Muscle layer of colon (tissue), 2 donors: ENCODE results near the gene ATPAF2.

Source experiments
- H3K27ac ChIP-seq: one replicate; pipeline ENCODE4 v1.7.0; 2013; ENCODE audit warnings: low read depth, mild to moderate bottlenecking, low read length, moderate library complexity
- H3K27me3 ChIP-seq, 2 donors: one replicate each; pipeline ENCODE4 v1.7.0; 2013; ENCODE audit warnings: low read length in 2 of 2, mild to moderate bottlenecking in 2 of 2; ENCODE audit not compliant: insufficient read depth in 2 of 2, control insufficient read depth in 1 of 2
- H3K36me3 ChIP-seq: one replicate; pipeline ENCODE4 v1.7.0; 2013; ENCODE audit warnings: mild to moderate bottlenecking, low read length; ENCODE audit not compliant: insufficient read depth
- H3K4me1 ChIP-seq: one replicate; pipeline ENCODE4 v1.7.0; 2013; ENCODE audit warnings: mild to moderate bottlenecking, low read length; ENCODE audit not compliant: insufficient read depth
- H3K4me3 ChIP-seq, 2 donors: one replicate each; pipeline ENCODE4 v1.7.0; 2013; ENCODE audit warnings: low read length in 2 of 2, low read depth in 1 of 2, mild to moderate bottlenecking in 1 of 2, moderate library complexity in 1 of 2
- H3K9ac ChIP-seq: one replicate; pipeline ENCODE4 v1.7.0; 2013; ENCODE audit warnings: low read length
- H3K9me3 ChIP-seq: one replicate; pipeline ENCODE4 v1.7.0; 2013; ENCODE audit warnings: mild to moderate bottlenecking, low read length
- donor health status: abdominal sarcoma.
- donor health status: Adenocarcinoma of cecum.

ATPAF2 gene

GRCh38 chr17:18021372-18021771 lies 17.6 kb downstream of the ATPAF2 start:
- H3K36me3 ChIP-seq, result peaks cover 21% of the 10 kb centered on the region
- no peaks in the 10 kb centered on the region for H3K9me3 ChIP-seq
- no peak overlapping the region for H3K27ac ChIP-seq
- no peaks in the 10 kb centered on the region for H3K4me1 ChIP-seq
- no peaks in the 10 kb centered on the region for H3K27me3 ChIP-seq
- H3K4me3 ChIP-seq, result no peak overlapping the region
- H3K9ac ChIP-seq, result no peak overlapping the region

DNA sequence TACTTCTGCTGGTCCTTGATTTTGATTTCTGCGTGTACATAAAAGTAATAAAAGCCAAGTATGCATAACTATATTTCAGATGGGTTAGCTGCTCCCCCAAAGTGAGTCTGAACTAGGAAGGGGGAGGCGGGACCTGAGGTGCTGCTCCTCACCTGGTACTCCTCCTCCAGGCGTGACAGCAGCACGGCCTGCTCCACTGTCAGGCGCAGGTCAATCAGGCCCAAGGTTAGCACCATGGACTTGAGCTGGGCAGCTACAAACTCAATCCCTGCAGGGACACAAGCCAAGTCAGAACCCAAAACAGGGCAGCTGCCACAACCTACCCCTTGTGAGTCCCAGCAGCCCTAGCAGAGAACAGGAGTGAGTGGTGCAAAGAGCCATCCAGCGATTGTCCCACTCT lies 18.0 kb downstream of the ATPAF2 start:
- Histone ChIP-seq H3K4me3 (no peak overlapping the region), H3K27me3 (no peaks in the 10 kb centered on the region), H3K4me1 (no peaks in the 10 kb centered on the region), H3K27ac (no peak overlapping the region), H3K9ac (no peak overlapping the region), H3K9me3 (no peaks in the 10 kb centered on the region), H3K36me3 (peaks cover 20% of the 10 kb centered on the region)

- Histone ChIP-seq H3K4me1 (no peaks in the 10 kb centered on the region), H3K4me3 (no peak overlapping the region), H3K9ac (no peak overlapping the region), H3K9me3 (no peaks in the 10 kb centered on the region), H3K36me3 (peaks cover 17% of the 10 kb centered on the region), H3K27me3 (no peaks in the 10 kb centered on the region), H3K27ac (no peak overlapping the region)
Observed at GRCh38 chr17:18019838-18020154, 19.2 kb downstream of the ATPAF2 start.

GRCh38 chr17:18018411-18018921 lies 20.5 kb downstream of the ATPAF2 start:
- peaks cover 22% of the 10 kb centered on the region for H3K36me3 ChIP-seq
- no peak overlapping the region for H3K27ac ChIP-seq
- no peaks in the 10 kb centered on the region for H3K9me3 ChIP-seq
- no peak overlapping the region for H3K4me3 ChIP-seq
- no peak overlapping the region for H3K9ac ChIP-seq
- no peaks in the 10 kb centered on the region for H3K27me3 ChIP-seq
- H3K4me1 ChIP-seq, result no peaks in the 10 kb centered on the region

DNA sequence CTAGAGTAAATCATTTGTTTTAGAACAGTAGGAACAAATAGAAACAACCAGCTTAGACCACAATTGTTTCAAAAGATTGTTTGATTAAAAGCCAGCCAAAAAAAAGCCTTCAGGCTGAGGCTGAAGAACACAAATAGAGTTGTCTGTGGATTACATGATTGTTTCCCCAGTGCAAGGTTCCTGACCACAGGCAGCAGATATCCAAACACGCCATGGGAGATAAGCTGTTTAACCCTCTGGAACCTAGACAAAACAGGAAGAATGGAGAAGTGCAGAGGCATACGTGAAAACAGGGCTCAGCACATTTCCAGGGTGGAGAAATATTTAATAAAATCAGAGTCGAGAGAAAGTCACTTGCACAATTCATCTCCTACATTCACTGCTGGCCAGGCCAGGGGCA lies 21.0 kb downstream of the ATPAF2 start:
- H3K27ac ChIP-seq, result no peak overlapping the region
- peaks cover 22% of the 10 kb centered on the region for H3K36me3 ChIP-seq
- no peak overlapping the region for H3K4me3 ChIP-seq
- H3K4me1 ChIP-seq, result no peaks in the 10 kb centered on the region
- H3K9me3 ChIP-seq, result no peaks in the 10 kb centered on the region
- H3K9ac ChIP-seq, result no peak overlapping the region
- no peaks in the 10 kb centered on the region for H3K27me3 ChIP-seq

GRCh38 chr17:18016426-18016825 lies 22.5 kb downstream of the ATPAF2 start:
- Histone ChIP-seq H3K9me3 (no peaks in the 10 kb centered on the region), H3K9ac (no peak overlapping the region), H3K4me3 (no peak overlapping the region), H3K36me3 (peaks cover 18% of the 10 kb centered on the region), H3K27ac (no peak overlapping the region), H3K4me1 (no peaks in the 10 kb centered on the region), H3K27me3 (no peaks in the 10 kb centered on the region)

DNA sequence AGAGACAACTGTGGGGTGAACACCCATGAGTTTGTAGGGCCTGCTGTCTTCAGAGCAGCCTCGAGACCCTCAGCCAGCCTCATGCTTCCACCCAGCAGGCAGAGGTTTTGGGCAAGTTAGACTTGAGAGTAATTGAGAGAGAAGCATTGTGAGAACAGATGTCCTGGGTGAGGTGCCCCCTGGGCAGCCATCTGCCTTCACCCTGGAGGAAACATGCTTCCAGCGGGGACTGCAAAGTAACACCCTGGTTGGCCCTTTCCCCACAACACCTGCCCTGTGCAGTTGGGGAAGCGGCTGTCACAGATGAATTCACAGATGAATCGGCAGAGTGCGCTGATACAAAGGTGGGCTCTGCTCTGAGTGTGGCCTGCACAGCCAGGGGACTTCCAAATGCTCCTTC lies 23.4 kb downstream of the ATPAF2 start:
- Histone ChIP-seq H3K27ac (no peak overlapping the region), H3K9me3 (no peaks in the 10 kb centered on the region), H3K36me3 (peaks cover 11% of the 10 kb centered on the region)

DNA sequence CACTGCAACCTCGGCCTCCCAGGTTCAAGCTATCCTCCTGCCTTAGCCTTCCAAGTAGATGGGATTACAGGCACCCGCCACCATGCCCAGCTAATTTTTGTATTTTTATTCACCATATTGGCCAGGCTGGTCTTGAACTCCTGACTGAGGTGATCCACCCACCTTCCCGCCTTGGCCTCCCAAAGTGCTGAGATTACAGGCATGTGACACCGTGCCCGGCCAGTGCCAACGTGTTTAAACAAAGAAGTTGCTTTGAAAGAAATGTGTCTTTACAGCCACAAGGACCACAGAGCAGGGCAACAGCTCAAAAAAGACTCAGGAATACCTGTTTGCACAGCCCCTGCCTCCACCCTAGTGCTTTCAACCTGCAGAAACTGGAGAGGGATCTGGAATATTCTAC lies 25.0 kb downstream of the ATPAF2 start:
- no peaks in the 10 kb centered on the region for H3K9me3 ChIP-seq
- peaks cover 12% of the 10 kb centered on the region for H3K36me3 ChIP-seq
- no peak overlapping the region for H3K4me3 ChIP-seq
- no peaks in the 10 kb centered on the region for H3K4me1 ChIP-seq
- no peak overlapping the region for H3K9ac ChIP-seq
- no peaks in the 10 kb centered on the region for H3K27me3 ChIP-seq
- H3K27ac ChIP-seq, result no peak overlapping the region

More for the DNA sequence above, 23.4 kb downstream of the ATPAF2 start:
- Histone ChIP-seq H3K4me3 (no peak overlapping the region), H3K27me3 (no peaks in the 10 kb centered on the region), H3K9ac (no peak overlapping the region), H3K4me1 (no peaks in the 10 kb centered on the region)

DNA sequence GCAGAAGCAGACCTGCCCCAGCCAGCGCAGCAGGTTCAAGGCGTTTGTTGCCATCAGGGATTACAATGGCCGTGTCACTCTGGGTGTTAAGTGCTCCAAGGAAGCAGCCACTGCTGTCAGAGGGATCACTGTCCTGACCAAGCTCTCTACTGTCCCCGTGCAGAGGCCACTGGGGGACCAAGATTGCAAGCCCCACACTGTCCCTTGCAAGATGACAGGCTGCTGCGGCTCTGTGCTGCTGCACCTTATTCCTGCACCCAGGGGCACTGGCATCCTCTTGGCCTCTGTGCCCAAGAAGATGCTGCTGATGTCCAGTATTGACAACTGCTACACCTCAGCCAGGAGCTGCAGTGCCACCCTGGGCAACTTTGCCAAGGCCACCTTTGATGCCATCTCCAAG lies 27.7 kb downstream of the ATPAF2 start:
- H3K36me3 ChIP-seq, result peaks cover 20% of the 10 kb centered on the region
- H3K4me3 ChIP-seq, result no peak overlapping the region
- H3K9ac ChIP-seq, result no peak overlapping the region
- no peaks in the 10 kb centered on the region for H3K27me3 ChIP-seq
- no peak overlapping the region for H3K27ac ChIP-seq
- H3K9me3 ChIP-seq, result no peaks in the 10 kb centered on the region
- H3K4me1 ChIP-seq, result no peaks in the 10 kb centered on the region

- no peaks in the 10 kb centered on the region for H3K9me3 ChIP-seq
- H3K36me3 ChIP-seq, result peaks cover 14% of the 10 kb centered on the region
- H3K27ac ChIP-seq, result no peak overlapping the region
Observed at GRCh38 chr17:18009609-18010420, 29.2 kb downstream of the ATPAF2 start.

DNA sequence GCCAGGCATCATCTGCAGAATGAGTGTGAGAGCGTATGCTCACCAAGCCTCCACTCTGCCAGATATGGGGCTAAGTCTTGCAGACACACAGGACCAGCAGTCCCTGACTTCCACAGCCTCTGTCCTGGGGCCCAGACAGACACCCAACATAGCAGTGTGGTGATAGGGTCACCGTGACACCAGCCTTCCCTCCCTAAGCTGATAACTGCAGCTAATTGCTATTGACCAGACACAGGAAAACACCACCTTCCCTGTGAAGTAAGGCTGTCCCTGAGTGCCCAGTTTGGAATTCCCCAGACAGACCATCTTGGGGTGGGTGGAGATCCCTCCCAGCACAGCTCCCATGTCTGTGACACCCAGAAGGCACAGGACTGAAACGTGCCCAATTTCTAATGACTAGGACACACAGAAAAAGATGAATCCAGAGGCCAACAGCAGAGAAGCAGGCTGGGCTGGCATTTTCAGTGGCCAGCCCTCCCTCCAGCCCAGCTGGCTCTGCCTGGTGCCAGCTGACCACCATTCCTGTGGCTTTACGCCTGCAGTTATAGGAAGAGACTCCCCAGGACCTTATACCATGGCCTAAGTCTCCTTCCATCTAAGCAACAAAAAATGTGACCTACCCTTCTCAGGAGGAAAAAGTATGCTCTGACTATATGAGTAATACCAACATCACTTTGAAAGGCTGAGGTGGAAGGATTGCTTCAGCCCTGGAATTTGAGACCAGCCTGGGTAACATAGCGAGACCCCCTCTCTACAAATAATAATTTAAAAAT lies 30.3 kb downstream of the ATPAF2 start:
- Histone ChIP-seq H3K9me3 (no peaks in the 10 kb centered on the region), H3K36me3 (peaks cover 9% of the 10 kb centered on the region), H3K27ac (no peak overlapping the region), H3K4me3 (no peak overlapping the region), H3K4me1 (no peaks in the 10 kb centered on the region), H3K27me3 (no peaks in the 10 kb centered on the region), H3K9ac (no peak overlapping the region)

More at GRCh38 chr17:18009609-18010420, 29.2 kb downstream of the ATPAF2 start:
- no peaks in the 10 kb centered on the region for H3K27me3 ChIP-seq
- no peak overlapping the region for H3K4me3 ChIP-seq
- H3K4me1 ChIP-seq, result no peaks in the 10 kb centered on the region
- no peak overlapping the region for H3K9ac ChIP-seq
